Measurements from ENCODE around the gene RHO. TPM values are rescaled to one million over a fixed set of nuclear protein-coding genes. Genes with fewer than 3 reads are reported as not detected.

Gene RHO
- total RNA-seq, 1 experiment from 2014 or later = not detected

DNA sequence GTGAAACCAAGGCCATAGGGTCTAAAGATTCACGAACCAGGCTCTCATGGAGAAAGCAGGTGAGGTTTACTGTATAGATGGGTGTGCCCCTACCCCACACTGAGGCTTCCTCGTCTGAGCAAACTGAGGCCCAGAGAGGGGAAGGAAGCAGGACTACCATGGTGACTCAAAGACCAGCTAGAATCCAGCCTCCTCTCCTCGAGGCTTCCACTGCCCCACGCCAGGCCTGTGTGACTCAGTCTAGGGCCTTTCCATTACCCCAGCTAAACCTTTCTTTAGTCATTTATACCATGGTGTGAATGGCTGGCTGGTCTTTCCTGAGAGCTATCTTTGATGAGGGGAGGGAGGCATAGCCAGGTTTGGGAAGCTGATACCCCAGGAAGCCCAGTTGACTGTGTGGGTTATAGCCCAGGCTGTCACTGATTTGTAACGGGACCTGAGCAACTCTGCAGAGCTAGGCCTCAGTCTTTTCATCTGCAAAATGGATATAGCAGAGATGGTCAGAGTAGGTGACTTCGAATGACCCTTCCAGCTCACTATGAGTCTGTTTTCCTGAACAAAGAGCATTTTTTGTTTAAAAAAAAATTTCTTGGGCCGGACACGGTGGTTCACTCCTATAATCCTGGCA lies 3.0 kb upstream of the RHO start:
- Mint-ChIP-seq H3K27ac (no peak overlapping the region), H3K27me3 (ENCODE audit: low read depth) (no peaks in the 10 kb centered on the region), H3K4me3 (no peak overlapping the region), H3K36me3 (no peaks in the 10 kb centered on the region), H3K4me1 (peaks cover 20% of the 10 kb centered on the region), H3K9me3 (no peaks in the 10 kb centered on the region)
- POLR2A ChIA-PET = no interaction called here
- CTCF ChIA-PET = interaction anchor here (1.4 kb wide), 1 partner anchor 35 kb away, joined by 3 read pairs; no protein-coding TSS in a partner anchor
- DNase-seq (ENCODE audit: low spot score) = no peak
- TF ChIP-seq JAZF1 (CRISPR knock-in tag; IDR thresholded peaks at IDR 0.05) (no peak), CREB1 (CRISPR knock-in tag; IDR thresholded peaks at IDR 0.05) (no peak), OVOL2 (CRISPR knock-in tag; IDR thresholded peaks at IDR 0.05; ENCODE audit: borderline replicate concordance) (no peak), ZNF232 (CRISPR knock-in tag; IDR thresholded peaks at IDR 0.05) (no peak), MXD4 (CRISPR knock-in tag; IDR thresholded peaks at IDR 0.05; ENCODE audit: borderline replicate concordance) (no peak), SOX15 (CRISPR knock-in tag; IDR thresholded peaks at IDR 0.05) (no peak), GRHL2 (CRISPR knock-in tag; IDR thresholded peaks at IDR 0.05; ENCODE audit: insufficient replicate concordance, severe bottlenecking) (no peak), ESRRA (CRISPR knock-in tag; IDR thresholded peaks at IDR 0.05; ENCODE audit: borderline replicate concordance) (no peak), ETV6 (CRISPR knock-in tag; IDR thresholded peaks at IDR 0.05) (no peak), ZNF396 (CRISPR knock-in tag; IDR thresholded peaks at IDR 0.05; ENCODE audit: borderline replicate concordance) (no peak), RORB (CRISPR knock-in tag; IDR thresholded peaks at IDR 0.05) (no peak), NR3C1 (CRISPR knock-in tag; conservative IDR thresholded peaks at IDR 0.05; ENCODE audit: low read depth) (no peak)
- TF ChIP-seq, protein P1, sequence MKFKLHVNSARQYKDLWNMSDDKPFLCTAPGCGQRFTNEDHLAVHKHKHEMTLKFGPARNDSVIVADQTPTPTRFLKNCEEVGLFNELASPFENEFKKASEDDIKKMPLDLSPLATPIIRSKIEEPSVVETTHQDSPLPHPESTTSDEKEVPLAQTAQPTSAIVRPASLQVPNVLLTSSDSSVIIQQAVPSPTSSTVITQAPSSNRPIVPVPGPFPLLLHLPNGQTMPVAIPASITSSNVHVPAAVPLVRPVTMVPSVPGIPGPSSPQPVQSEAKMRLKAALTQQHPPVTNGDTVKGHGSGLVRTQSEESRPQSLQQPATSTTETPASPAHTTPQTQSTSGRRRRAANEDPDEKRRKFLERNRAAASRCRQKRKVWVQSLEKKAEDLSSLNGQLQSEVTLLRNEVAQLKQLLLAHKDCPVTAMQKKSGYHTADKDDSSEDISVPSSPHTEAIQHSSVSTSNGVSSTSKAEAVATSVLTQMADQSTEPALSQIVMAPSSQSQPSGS (CRISPR knock-in tag; IDR thresholded peaks at IDR 0.05; ENCODE audit: borderline replicate concordance, low read depth) = no peak
- TF ChIP-seq, protein P2, sequence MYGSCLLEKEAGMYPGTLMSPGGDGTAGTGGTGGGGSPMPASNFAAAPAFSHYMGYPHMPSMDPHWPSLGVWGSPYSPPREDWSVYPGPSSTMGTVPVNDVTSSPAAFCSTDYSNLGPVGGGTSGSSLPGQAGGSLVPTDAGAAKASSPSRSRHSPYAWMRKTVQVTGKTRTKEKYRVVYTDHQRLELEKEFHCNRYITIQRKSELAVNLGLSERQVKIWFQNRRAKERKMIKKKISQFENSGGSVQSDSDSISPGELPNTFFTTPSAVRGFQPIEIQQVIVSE (CRISPR knock-in tag; IDR thresholded peaks at IDR 0.05; ENCODE audit: borderline replicate concordance) = no peak
- TF ChIP-seq, protein P3, sequence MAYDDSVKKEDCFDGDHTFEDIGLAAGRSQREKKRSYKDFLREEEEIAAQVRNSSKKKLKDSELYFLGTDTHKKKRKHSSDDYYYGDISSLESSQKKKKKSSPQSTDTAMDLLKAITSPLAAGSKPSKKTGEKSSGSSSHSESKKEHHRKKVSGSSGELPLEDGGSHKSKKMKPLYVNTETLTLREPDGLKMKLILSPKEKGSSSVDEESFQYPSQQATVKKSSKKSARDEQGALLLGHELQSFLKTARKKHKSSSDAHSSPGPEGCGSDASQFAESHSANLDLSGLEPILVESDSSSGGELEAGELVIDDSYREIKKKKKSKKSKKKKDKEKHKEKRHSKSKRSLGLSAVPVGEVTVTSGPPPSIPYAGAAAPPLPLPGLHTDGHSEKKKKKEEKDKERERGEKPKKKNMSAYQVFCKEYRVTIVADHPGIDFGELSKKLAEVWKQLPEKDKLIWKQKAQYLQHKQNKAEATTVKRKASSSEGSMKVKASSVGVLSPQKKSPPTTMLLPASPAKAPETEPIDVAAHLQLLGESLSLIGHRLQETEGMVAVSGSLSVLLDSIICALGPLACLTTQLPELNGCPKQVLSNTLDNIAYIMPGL (CRISPR knock-in tag; IDR thresholded peaks at IDR 0.05) = no peak
- TF ChIP-seq, protein P4, sequence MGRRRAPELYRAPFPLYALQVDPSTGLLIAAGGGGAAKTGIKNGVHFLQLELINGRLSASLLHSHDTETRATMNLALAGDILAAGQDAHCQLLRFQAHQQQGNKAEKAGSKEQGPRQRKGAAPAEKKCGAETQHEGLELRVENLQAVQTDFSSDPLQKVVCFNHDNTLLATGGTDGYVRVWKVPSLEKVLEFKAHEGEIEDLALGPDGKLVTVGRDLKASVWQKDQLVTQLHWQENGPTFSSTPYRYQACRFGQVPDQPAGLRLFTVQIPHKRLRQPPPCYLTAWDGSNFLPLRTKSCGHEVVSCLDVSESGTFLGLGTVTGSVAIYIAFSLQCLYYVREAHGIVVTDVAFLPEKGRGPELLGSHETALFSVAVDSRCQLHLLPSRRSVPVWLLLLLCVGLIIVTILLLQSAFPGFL (CRISPR knock-in tag; IDR thresholded peaks at IDR 0.05; ENCODE audit: borderline replicate concordance) = no peak
- TF ChIP-seq, protein P5, sequence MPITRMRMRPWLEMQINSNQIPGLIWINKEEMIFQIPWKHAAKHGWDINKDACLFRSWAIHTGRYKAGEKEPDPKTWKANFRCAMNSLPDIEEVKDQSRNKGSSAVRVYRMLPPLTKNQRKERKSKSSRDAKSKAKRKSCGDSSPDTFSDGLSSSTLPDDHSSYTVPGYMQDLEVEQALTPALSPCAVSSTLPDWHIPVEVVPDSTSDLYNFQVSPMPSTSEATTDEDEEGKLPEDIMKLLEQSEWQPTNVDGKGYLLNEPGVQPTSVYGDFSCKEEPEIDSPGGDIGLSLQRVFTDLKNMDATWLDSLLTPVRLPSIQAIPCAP (CRISPR knock-in tag; IDR thresholded peaks at IDR 0.05) = no peak
- TF ChIP-seq, protein P6, sequence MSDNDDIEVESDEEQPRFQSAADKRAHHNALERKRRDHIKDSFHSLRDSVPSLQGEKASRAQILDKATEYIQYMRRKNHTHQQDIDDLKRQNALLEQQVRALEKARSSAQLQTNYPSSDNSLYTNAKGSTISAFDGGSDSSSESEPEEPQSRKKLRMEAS (CRISPR knock-in tag; IDR thresholded peaks at IDR 0.05) = no peak
- TF ChIP-seq, protein P7, sequence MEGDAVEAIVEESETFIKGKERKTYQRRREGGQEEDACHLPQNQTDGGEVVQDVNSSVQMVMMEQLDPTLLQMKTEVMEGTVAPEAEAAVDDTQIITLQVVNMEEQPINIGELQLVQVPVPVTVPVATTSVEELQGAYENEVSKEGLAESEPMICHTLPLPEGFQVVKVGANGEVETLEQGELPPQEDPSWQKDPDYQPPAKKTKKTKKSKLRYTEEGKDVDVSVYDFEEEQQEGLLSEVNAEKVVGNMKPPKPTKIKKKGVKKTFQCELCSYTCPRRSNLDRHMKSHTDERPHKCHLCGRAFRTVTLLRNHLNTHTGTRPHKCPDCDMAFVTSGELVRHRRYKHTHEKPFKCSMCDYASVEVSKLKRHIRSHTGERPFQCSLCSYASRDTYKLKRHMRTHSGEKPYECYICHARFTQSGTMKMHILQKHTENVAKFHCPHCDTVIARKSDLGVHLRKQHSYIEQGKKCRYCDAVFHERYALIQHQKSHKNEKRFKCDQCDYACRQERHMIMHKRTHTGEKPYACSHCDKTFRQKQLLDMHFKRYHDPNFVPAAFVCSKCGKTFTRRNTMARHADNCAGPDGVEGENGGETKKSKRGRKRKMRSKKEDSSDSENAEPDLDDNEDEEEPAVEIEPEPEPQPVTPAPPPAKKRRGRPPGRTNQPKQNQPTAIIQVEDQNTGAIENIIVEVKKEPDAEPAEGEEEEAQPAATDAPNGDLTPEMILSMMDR (IDR thresholded peaks at IDR 0.05) = no peak
- TF ChIP-seq, protein P8, sequence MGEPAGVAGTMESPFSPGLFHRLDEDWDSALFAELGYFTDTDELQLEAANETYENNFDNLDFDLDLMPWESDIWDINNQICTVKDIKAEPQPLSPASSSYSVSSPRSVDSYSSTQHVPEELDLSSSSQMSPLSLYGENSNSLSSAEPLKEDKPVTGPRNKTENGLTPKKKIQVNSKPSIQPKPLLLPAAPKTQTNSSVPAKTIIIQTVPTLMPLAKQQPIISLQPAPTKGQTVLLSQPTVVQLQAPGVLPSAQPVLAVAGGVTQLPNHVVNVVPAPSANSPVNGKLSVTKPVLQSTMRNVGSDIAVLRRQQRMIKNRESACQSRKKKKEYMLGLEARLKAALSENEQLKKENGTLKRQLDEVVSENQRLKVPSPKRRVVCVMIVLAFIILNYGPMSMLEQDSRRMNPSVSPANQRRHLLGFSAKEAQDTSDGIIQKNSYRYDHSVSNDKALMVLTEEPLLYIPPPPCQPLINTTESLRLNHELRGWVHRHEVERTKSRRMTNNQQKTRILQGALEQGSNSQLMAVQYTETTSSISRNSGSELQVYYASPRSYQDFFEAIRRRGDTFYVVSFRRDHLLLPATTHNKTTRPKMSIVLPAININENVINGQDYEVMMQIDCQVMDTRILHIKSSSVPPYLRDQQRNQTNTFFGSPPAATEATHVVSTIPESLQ (CRISPR knock-in tag; IDR thresholded peaks at IDR 0.05) = no peak
- no peak for ATAC-seq

Data from WTC11 (cell line).